ENCODE results near the gene MTO1.
"Not testable (repeated sequence)": the region's sequence is repeated elsewhere in the genome, so short reads cannot be mapped to it uniquely, and the experiment has no call there.

Gene MTO1

DNA sequence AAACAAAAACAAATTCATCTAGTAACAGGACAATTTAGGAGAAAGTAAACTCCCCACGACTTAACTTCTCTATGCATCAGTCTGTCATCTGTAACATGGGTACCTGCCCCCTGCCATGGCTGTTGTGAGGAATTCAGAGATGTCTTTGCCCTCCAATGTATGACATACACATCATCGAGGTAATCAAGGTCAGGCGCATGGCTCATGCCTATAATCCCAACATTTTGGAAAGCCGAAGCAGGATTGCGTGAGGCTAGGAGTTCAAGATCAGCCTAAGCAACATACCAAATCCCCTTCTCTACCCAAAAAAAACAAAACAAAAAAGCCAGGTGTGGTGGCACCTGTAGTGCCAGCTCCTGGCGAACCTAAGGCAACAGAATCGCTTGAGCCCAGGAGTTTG is 50.3 kb downstream of the MTO1 start:
- no peak for DNase-seq (ENCODE audit: low read depth)
- TF ChIP-seq, protein P1, sequence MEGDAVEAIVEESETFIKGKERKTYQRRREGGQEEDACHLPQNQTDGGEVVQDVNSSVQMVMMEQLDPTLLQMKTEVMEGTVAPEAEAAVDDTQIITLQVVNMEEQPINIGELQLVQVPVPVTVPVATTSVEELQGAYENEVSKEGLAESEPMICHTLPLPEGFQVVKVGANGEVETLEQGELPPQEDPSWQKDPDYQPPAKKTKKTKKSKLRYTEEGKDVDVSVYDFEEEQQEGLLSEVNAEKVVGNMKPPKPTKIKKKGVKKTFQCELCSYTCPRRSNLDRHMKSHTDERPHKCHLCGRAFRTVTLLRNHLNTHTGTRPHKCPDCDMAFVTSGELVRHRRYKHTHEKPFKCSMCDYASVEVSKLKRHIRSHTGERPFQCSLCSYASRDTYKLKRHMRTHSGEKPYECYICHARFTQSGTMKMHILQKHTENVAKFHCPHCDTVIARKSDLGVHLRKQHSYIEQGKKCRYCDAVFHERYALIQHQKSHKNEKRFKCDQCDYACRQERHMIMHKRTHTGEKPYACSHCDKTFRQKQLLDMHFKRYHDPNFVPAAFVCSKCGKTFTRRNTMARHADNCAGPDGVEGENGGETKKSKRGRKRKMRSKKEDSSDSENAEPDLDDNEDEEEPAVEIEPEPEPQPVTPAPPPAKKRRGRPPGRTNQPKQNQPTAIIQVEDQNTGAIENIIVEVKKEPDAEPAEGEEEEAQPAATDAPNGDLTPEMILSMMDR (conservative IDR thresholded peaks at IDR 0.05; ENCODE audit: control insufficient read depth, insufficient read depth, low read depth, low read length): no peak
- no peak overlapping the region for H3K4me3 ChIP-seq (ENCODE audit: control insufficient read depth, low read depth, low read length)

DNA sequence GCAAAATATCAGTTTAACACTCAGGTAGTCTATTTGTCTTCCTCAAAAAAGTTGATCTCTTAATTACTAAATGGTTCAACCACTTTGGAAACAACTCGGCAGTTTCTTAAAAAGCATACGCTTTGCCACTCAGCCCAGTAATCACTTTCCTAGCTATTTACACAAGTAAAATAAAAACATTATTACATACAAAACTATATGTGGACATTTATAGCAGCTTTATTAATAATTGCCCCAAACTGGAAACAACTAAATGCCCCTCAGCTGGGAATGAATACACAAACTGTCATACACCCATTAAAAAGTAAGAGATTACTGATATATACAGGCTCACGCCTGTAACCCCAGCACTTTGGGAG is 51.9 kb downstream of the MTO1 start:
- DNase-seq (ENCODE audit: low read depth): peak; percentile 36
- TF ChIP-seq, protein P1 (conservative IDR thresholded peaks at IDR 0.05; ENCODE audit: control insufficient read depth, insufficient read depth, low read depth, low read length): no peak
- no peak overlapping the region for H3K4me3 ChIP-seq (ENCODE audit: control insufficient read depth, low read depth, low read length)

DNA sequence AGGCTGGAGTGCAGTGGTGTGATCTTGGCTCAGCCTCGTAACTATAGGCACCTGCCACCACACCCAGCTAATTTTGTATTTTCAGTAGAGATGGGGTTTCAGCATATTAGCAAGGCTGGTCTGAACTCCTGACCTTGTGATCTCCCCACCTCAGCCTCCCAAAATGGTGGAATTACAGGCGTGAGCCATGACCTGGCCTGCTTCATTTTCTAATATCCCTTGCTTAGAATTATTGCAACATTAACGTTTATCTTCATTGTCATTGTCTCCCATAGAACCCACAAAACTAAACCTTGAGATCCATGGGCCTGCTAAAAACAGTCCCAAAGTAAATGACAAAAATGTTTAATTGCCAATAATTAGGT is 53.2 kb downstream of the MTO1 start:
- DNase-seq (ENCODE audit: low read depth): no peak
- TF ChIP-seq, protein P1 (conservative IDR thresholded peaks at IDR 0.05; ENCODE audit: control insufficient read depth, insufficient read depth, low read depth, low read length): no peak

DNA sequence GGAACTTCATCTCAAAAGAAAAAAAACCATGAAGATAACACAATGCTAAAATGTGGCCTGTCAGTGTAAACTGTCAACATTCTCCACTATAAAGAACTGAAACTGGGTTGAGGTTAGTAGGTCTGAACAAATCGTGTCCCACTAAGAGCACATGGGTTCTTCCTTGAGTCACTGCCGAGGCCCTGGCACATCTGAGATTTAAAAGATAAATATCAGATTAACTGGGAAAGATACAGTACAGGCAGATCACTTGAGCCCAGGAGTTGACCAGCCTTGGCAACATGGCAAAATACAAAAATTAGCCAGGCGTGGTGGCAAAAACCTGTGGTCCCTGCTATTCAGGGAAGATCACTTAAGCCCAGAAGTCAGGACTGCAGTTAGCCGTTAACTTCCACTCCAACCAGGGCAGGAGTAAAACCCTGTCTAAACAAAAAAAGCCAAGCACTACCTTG is 53.7 kb downstream of the MTO1 start:
- TF ChIP-seq, protein P1 (conservative IDR thresholded peaks at IDR 0.05; ENCODE audit: control insufficient read depth, insufficient read depth, low read depth, low read length): no peak
- peak; percentile 48 for DNase-seq (ENCODE audit: low read depth)
- H3K4me3 ChIP-seq (ENCODE audit: control insufficient read depth, low read depth, low read length): no peak overlapping the region

More for the DNA sequence above, 53.2 kb downstream of the MTO1 start:
- no peak overlapping the region for H3K4me3 ChIP-seq (ENCODE audit: control insufficient read depth, low read depth, low read length)

DNA sequence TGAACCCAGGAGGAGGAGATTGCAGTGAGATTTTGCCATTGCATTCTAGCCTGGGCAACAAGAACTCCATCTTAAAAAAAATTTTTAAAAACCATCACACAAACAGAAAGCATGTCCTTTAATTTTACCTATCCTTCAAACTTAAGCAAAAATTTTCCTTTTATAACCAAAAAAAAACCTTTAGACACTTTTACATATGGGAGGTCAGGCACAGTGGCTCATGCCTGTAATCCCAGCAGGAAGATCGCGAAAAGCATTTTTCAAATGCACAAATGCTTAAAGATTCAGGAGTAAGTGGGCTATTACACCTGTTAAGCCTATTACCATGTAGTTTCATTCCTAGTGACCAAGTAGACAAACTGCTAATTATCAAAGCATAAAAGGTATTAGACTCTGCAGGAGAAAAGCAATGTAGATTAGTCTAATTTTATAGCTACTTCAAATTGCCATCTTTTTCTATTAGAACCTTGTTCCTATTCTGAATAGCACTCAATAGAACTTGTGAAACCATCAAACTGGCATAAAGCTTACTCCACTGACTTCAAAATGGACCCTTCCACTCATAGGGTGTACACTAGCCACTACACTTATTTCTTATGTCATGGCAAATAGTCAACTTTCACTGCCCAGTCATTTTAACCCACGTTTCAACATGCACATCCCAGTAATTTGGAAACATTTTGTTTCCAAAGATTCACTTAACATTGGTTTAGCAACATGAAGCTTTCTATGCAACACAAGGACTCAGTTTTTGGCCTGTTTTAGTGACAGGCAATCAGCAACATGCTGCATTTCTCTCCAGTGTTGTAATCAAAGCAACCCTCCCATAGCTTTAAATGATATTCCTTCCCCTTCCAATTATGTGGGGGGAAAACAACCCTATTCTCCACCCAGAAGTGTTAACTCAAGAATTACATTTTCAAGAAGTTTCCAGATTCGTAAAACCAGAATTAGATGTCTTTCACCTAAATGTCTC is 55.3 kb downstream of the MTO1 start:
- peak overlapping the region; percentile 40 for H3K4me3 ChIP-seq (ENCODE audit: control insufficient read depth, low read depth, low read length)
- TF ChIP-seq, protein P1 (conservative IDR thresholded peaks at IDR 0.05; ENCODE audit: control insufficient read depth, insufficient read depth, low read depth, low read length): no peak
- peak; percentile 38 for DNase-seq (ENCODE audit: low read depth)

DNA sequence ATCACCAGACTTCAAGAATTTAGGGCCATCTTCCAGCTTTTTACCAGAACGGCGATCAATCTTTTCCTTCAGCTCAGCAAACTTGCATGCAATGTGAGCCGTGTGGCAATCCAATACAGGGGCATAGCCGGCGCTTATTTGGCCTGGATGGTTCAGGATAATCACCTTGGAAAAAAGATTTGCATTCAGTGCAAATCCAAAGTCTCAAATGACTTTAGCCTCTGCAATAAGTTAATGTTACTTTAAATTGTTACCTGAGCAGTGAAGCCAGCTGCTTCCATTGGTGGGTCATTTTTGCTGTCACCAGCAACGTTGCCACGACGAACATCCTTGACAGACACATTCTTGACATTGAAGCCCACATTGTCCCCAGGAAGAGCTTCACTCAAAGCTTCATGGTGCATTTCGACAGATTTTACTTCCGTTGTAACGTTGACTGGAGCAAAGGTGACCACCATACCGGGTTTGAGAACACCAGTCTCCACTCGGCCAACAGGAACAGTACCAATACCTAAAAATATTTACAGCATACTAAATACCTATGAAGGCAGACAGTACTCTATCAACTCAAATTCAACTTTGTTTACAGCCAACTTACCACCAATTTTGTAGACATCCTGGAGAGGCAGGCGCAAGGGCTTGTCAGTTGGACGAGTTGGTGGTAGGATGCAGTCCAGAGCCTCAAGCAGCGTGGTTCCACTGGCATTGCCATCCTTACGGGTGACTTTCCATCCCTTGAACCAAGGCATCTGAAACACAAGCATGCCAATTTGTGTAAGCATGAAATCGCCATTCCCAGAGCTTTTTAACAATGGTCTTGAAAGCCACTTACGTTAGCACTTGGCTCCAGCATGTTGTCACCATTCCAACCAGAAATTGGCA is 56.8 kb downstream of the MTO1 start:
- not testable (repeated sequence) for DNase-seq (ENCODE audit: low read depth)
- peak overlapping the region; percentile 84 for H3K4me3 ChIP-seq (ENCODE audit: control insufficient read depth, low read depth, low read length)

DNA sequence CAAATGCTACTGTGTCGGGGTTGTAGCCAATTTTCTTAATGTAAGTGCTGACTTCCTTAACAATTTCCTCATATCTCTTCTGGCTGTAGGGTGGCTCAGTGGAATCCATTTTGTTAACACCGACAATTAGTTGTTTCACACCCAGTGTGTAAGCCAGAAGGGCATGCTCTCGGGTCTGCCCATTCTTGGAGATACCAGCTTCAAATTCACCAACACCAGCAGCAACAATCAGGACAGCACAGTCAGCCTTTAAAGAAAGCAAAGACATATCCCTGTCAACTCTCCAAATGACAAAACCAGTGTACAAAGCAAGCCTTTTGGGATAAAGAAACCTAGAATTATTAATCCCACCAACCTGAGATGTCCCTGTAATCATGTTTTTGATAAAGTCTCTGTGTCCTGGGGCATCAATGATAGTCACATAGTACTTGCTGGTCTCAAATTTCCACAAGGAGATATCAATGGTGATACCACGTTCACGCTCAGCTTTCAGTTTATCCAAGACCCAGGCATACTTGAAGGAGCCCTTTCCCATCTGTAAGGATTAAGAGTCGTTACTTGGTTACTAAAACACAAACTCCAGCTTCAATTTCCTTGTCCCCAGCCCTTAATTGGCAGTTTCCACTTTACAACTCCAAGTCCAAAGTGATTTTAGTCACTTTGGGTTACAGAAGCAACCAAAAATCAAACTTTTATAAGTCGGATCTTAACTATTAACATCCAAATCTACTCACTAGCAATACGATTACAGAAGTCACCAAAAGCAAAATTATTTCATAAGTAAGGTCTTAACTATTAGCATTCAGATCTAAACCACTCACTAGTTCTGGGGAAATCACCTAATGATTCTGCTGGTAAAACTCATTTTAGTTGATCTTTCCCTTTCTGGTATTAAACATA is 57.7 kb downstream of the MTO1 start:
- not testable (repeated sequence) for DNase-seq (ENCODE audit: low read depth)

More for the DNA sequence above, 57.7 kb downstream of the MTO1 start:
- H3K4me3 ChIP-seq (ENCODE audit: control insufficient read depth, low read depth, low read length): peak overlapping the region; percentile 84

Measured in fibroblast of mammary gland (primary cell).